ENCODE measurements around the gene DNTTIP2.
"Not testable (repeated sequence)": the region's sequence is repeated elsewhere in the genome, so short reads cannot be mapped to it uniquely, and the experiment has no call there.

The DNTTIP2 gene

GRCh38 chr1:93839753-93840152 is 39.3 kb downstream of the DNTTIP2 start:
- DNase-seq (ENCODE audit: insufficient read length, low spot score) (no peak), FAIRE-seq (no peak)
- no peak for TF ChIP-seq CTCF (IDR thresholded peaks at IDR 0.05; ENCODE audit: insufficient read depth, missing control alignments)

GRCh38 chr1:93839307-93839706 is 39.7 kb downstream of the DNTTIP2 start:
- no peak for FAIRE-seq
- no peak for TF ChIP-seq CTCF (IDR thresholded peaks at IDR 0.05; ENCODE audit: insufficient read depth, missing control alignments)
- no peak for DNase-seq (ENCODE audit: insufficient read length, low spot score)

GRCh38 chr1:93837961-93838360 is 41.0 kb downstream of the DNTTIP2 start:
- TF ChIP-seq CTCF (IDR thresholded peaks at IDR 0.05; ENCODE audit: insufficient read depth, missing control alignments), result no peak
- FAIRE-seq (no peak), DNase-seq (ENCODE audit: insufficient read length, low spot score) (no peak)

GRCh38 chr1:93833293-93833692 is 45.7 kb downstream of the DNTTIP2 start:
- DNase-seq (ENCODE audit: insufficient read length, low spot score); FAIRE-seq: not testable (repeated sequence)

- DNase-seq (ENCODE audit: insufficient read length, low spot score) (no peak), FAIRE-seq (no peak)
- TF ChIP-seq CTCF (IDR thresholded peaks at IDR 0.05; ENCODE audit: insufficient read depth, missing control alignments), result no peak
These were observed 49.9 kb downstream of the DNTTIP2 start for GRCh38 chr1:93829061-93829460.

- FAIRE-seq, result no peak
- no peak for TF ChIP-seq CTCF (IDR thresholded peaks at IDR 0.05; ENCODE audit: insufficient read depth, missing control alignments)
- DNase-seq (ENCODE audit: insufficient read length, low spot score), result no peak
These were observed 50.6 kb downstream of the DNTTIP2 start for GRCh38 chr1:93828367-93828755.

- DNase-seq (ENCODE audit: insufficient read length, low spot score) (no peak), FAIRE-seq (no peak)
- TF ChIP-seq CTCF (IDR thresholded peaks at IDR 0.05; ENCODE audit: insufficient read depth, missing control alignments), result no peak
These were observed 51.2 kb downstream of the DNTTIP2 start for GRCh38 chr1:93827633-93828366.

GRCh38 chr1:93827128-93827527 is 51.9 kb downstream of the DNTTIP2 start:
- TF ChIP-seq CTCF (IDR thresholded peaks at IDR 0.05; ENCODE audit: insufficient read depth, missing control alignments), result no peak
- DNase-seq (ENCODE audit: insufficient read length, low spot score) (no peak), FAIRE-seq (no peak)
